ENCODE data around the gene CMTM1.

The CMTM1 gene

GRCh38 chr16:66605979-66606751 lies 39.9 kb downstream of the CMTM1 start:
- no peak for ATAC-seq
- TF ChIP-seq TCF4 (CRISPR knock-in tag; IDR thresholded peaks at IDR 0.05; ENCODE audit: borderline replicate concordance) (no peak), ESRRG (CRISPR knock-in tag; IDR thresholded peaks at IDR 0.05) (no peak), RARB (CRISPR knock-in tag; IDR thresholded peaks at IDR 0.05) (no peak), ZFP30 (CRISPR knock-in tag; IDR thresholded peaks at IDR 0.05) (no peak), ZNF8 (CRISPR knock-in tag; IDR thresholded peaks at IDR 0.05) (no peak), POU6F1 (CRISPR knock-in tag; IDR thresholded peaks at IDR 0.05; ENCODE audit: borderline replicate concordance, low read depth) (no peak), CSDC2 (CRISPR knock-in tag; IDR thresholded peaks at IDR 0.05) (no peak), GLIS3 (CRISPR knock-in tag; IDR thresholded peaks at IDR 0.05) (no peak), CREB5 (CRISPR knock-in tag; IDR thresholded peaks at IDR 0.05; ENCODE audit: low read depth) (no peak), PATZ1 (CRISPR knock-in tag; IDR thresholded peaks at IDR 0.05; ENCODE audit: borderline replicate concordance) (no peak), CSRNP3 (CRISPR knock-in tag; IDR thresholded peaks at IDR 0.05) (no peak), ZC3H10 (CRISPR knock-in tag; IDR thresholded peaks at IDR 0.05) (no peak), BACH2 (CRISPR knock-in tag; IDR thresholded peaks at IDR 0.05; ENCODE audit: borderline replicate concordance) (no peak)

GRCh38 chr16:66608241-66609138 lies 42.3 kb downstream of the CMTM1 start:
- ATAC-seq, result peak; percentile 75

GRCh38 chr16:66609139-66609510 lies 42.9 kb downstream of the CMTM1 start:
- no peak for TF ChIP-seq ARNTL (CRISPR knock-in tag; IDR thresholded peaks at IDR 0.05; ENCODE audit: borderline replicate concordance, low read depth)
- no peak for TF ChIP-seq BACH2 (CRISPR knock-in tag; IDR thresholded peaks at IDR 0.05; ENCODE audit: borderline replicate concordance)
- no peak for ATAC-seq

More at GRCh38 chr16:66608241-66609138, 42.3 kb downstream of the CMTM1 start:
- 0 out of 2 replicates have a peak, but pooled peaks have one; percentile 55 for TF ChIP-seq ZFP3 (CRISPR knock-in tag; IDR thresholded peaks at IDR 0.05)
- peak; percentile 73; the same call in 1 of the 2 replicates for TF ChIP-seq CSDC2 (CRISPR knock-in tag; IDR thresholded peaks at IDR 0.05)
- TF ChIP-seq ZFP30 (CRISPR knock-in tag; IDR thresholded peaks at IDR 0.05), result no peak
- peak; percentile 27; the same call in 1 of the 2 replicates for TF ChIP-seq ISL1 (CRISPR knock-in tag; IDR thresholded peaks at IDR 0.05)

- ATAC-seq, result no peak
- TF ChIP-seq CSDC2 (CRISPR knock-in tag; IDR thresholded peaks at IDR 0.05) (no peak), ZFP30 (CRISPR knock-in tag; IDR thresholded peaks at IDR 0.05) (no peak), RARB (CRISPR knock-in tag; IDR thresholded peaks at IDR 0.05) (no peak), ZNF70 (CRISPR knock-in tag; IDR thresholded peaks at IDR 0.05) (no peak), ISL1 (CRISPR knock-in tag; IDR thresholded peaks at IDR 0.05) (no peak), PPARA (CRISPR knock-in tag; IDR thresholded peaks at IDR 0.05; ENCODE audit: borderline replicate concordance) (no peak), ZFP3 (CRISPR knock-in tag; IDR thresholded peaks at IDR 0.05) (no peak), OSR1 (CRISPR knock-in tag; IDR thresholded peaks at IDR 0.05) (no peak), TOX (CRISPR knock-in tag; IDR thresholded peaks at IDR 0.05; ENCODE audit: borderline replicate concordance) (no peak), PATZ1 (CRISPR knock-in tag; IDR thresholded peaks at IDR 0.05; ENCODE audit: borderline replicate concordance) (no peak), TCF4 (CRISPR knock-in tag; IDR thresholded peaks at IDR 0.05; ENCODE audit: borderline replicate concordance) (no peak), GLIS3 (CRISPR knock-in tag; IDR thresholded peaks at IDR 0.05) (no peak), ZNF8 (CRISPR knock-in tag; IDR thresholded peaks at IDR 0.05) (no peak), ARNTL (CRISPR knock-in tag; IDR thresholded peaks at IDR 0.05; ENCODE audit: borderline replicate concordance, low read depth) (no peak), POU6F1 (CRISPR knock-in tag; IDR thresholded peaks at IDR 0.05; ENCODE audit: borderline replicate concordance, low read depth) (no peak)
Measured at GRCh38 chr16:66610111-66610820, 44.0 kb downstream of the CMTM1 start.
